SK-N-SH treated with all-trans-retinoic acid at 6 μM for 48 hours (cell line): ENCODE results near the gene CXCR5.

Experiments
- ATAC-seq: fragments of 200-7000 bp; cut with Tn5 transposase; 3 replicates; pipeline ENCODE4 v1.9.1; 2020; ENCODE audit warnings: mild to moderate bottlenecking, moderate library complexity
- ARNTL ChIP-seq: fragments of 450-650 bp; formaldehyde crosslinking; IDR thresholded peaks from 2 replicates; pipeline ENCODE4 v1.5.0; 2020; ENCODE audit warnings: low read depth, mild to moderate bottlenecking, moderate library complexity, borderline replicate concordance
- BACH2 ChIP-seq: fragments of 250-450 bp; sonication (Bioruptor Pico); IDR thresholded peaks from 2 replicates; pipeline ENCODE4 v1.9.0; 2021; ENCODE audit warnings: mild to moderate bottlenecking, borderline replicate concordance
- CSDC2 ChIP-seq: fragments of 250-450 bp; sonication (Bioruptor Pico); IDR thresholded peaks from 2 replicates; pipeline ENCODE4 v1.5.0; 2020; ENCODE audit warnings: mild to moderate bottlenecking, moderate library complexity
- ESRRG ChIP-seq: fragments of 250-450 bp; sonication (Bioruptor Pico); IDR thresholded peaks from 2 replicates; pipeline ENCODE4 v1.6.1; 2021; ENCODE audit warnings: mild to moderate bottlenecking
- GLIS3 ChIP-seq: fragments of 250-450 bp; sonication (Bioruptor Pico); IDR thresholded peaks from 2 replicates; pipeline ENCODE4 v1.5.0; 2020; ENCODE audit warnings: mild to moderate bottlenecking, moderate library complexity
- ISL1 ChIP-seq: fragments of 250-450 bp; sonication (Bioruptor Pico); IDR thresholded peaks from 2 replicates; pipeline ENCODE4 v2.1.2; 2022; ENCODE audit warnings: mild to moderate bottlenecking, moderate library complexity
- OSR1 ChIP-seq: fragments of 250-450 bp; sonication (Bioruptor Pico); IDR thresholded peaks from 2 replicates; pipeline ENCODE4 v1.8.0; 2022; ENCODE audit warnings: moderate library complexity, mild to moderate bottlenecking, inconsistent platforms
- PPARA ChIP-seq: fragments of 250-450 bp; sonication (Bioruptor Pico); IDR thresholded peaks from 2 replicates; pipeline ENCODE4 v1.5.0; 2020; ENCODE audit warnings: mild to moderate bottlenecking, borderline replicate concordance
- RARB ChIP-seq: fragments of 250-450 bp; sonication (Bioruptor Pico); IDR thresholded peaks from 2 replicates; pipeline ENCODE4 v1.8.0; 2021; ENCODE audit warnings: mild to moderate bottlenecking, moderate library complexity
- SNAI2 ChIP-seq: fragments of 250-450 bp; sonication (Bioruptor Pico); IDR thresholded peaks from 2 replicates; pipeline ENCODE4 v1.5.0; 2020; ENCODE audit warnings: mild to moderate bottlenecking, moderate library complexity
- TCF4 ChIP-seq: fragments of 250-450 bp; sonication (Bioruptor Pico); IDR thresholded peaks from 2 replicates; pipeline ENCODE4 v1.8.0; 2021; ENCODE audit warnings: mild to moderate bottlenecking, moderate library complexity, borderline replicate concordance
- TOX ChIP-seq: fragments of 250-450 bp; sonication (Bioruptor Pico); IDR thresholded peaks from 2 replicates; pipeline ENCODE4 v1.8.0; 2021; ENCODE audit warnings: mild to moderate bottlenecking, moderate library complexity, borderline replicate concordance
- ZC3H10 ChIP-seq: fragments of 250-450 bp; sonication (Bioruptor Pico); IDR thresholded peaks from 2 replicates; pipeline ENCODE4 v1.5.1; 2021; ENCODE audit warnings: mild to moderate bottlenecking, moderate library complexity
- ZFP3 ChIP-seq: fragments of 250-450 bp; sonication (Bioruptor Pico); IDR thresholded peaks from 2 replicates; pipeline ENCODE4 v1.5.0; 2020; ENCODE audit warnings: mild to moderate bottlenecking, moderate library complexity
- ZFP30 ChIP-seq: fragments of 450-650 bp; formaldehyde crosslinking; IDR thresholded peaks from 2 replicates; pipeline ENCODE4 v1.5.0; 2022; ENCODE audit warnings: mild to moderate bottlenecking, moderate library complexity
- ZNF565 ChIP-seq: fragments of 450-650 bp; formaldehyde crosslinking; conservative IDR thresholded peaks from 2 replicates; pipeline ENCODE4 v1.5.0; 2020; ENCODE audit warnings: low read depth, mild to moderate bottlenecking, moderate library complexity
- ZNF70 ChIP-seq: fragments of 450-650 bp; formaldehyde crosslinking; IDR thresholded peaks from 2 replicates; pipeline ENCODE4 v1.5.0; 2020; ENCODE audit warnings: mild to moderate bottlenecking, moderate library complexity
- ZNF8 ChIP-seq: fragments of 450-650 bp; formaldehyde crosslinking; IDR thresholded peaks from 2 replicates; pipeline ENCODE4 v1.5.0; 2020; ENCODE audit warnings: mild to moderate bottlenecking, moderate library complexity
- TF ChIP-seq, protein P1 (sequence below): fragments of 250-450 bp; sonication (Bioruptor Pico); IDR thresholded peaks from 2 replicates; pipeline ENCODE4 v1.5.1; 2020; ENCODE audit warnings: low read depth, mild to moderate bottlenecking, moderate library complexity
- TF ChIP-seq, protein P2 (sequence below): fragments of 250-450 bp; sonication (Bioruptor Pico); IDR thresholded peaks from 2 replicates; pipeline ENCODE4 v1.8.0; 2021; ENCODE audit warnings: low read depth, mild to moderate bottlenecking, moderate library complexity, borderline replicate concordance
- TF ChIP-seq, protein P3 (sequence below): fragments of 250-450 bp; sonication (Bioruptor Pico); IDR thresholded peaks from 2 replicates; pipeline ENCODE4 v1.5.1; 2021; ENCODE audit warnings: mild to moderate bottlenecking, moderate library complexity
- TF ChIP-seq, protein P4 (sequence below): fragments of 250-450 bp; sonication (Bioruptor Pico); IDR thresholded peaks from 2 replicates; pipeline ENCODE4 v1.5.0; 2020; ENCODE audit warnings: mild to moderate bottlenecking, moderate library complexity

CXCR5 gene

DNA sequence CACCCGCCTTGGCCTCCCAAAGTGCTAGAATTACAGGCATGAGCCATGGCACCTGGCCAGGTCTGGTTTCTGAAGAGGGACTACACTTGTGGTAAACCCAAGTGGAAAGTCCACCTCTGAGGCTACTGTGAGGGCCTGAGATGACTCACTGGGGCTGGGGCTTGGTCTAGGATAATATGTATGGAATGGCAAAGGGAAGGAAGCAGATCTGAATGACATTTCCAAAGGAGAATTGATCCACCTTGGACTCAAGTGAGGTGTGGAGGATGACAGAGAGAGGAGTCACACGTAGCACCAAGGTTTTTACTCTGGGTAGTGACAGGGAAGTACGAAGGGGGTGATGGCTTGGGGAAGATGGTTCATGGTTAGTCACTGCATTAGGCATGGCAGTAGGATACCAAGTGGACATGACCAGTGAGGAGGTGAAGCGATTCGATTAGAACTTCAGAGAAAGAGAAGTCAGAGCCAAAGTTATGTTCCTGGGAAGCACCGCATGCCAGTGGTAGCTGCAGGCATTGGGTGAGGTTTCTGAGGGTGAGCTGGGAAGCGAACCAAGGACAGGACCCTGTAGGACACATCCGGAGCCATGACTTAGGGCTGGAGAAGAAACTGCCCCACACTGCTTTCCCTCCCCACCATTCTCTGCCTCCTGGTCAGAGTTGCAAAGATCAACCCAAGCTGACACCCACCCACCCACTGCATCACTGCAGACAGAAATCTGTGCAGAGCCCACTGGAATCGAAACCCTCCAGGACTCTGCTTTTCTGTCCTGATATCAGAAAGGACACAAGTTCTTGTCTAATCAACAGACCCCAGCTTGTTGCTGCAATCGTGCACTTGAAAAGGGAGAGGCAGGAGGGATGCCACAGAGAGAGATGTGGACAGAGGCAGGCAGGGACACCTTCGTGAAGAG is 55.1 kb downstream of the CXCR5 start:
- no peak for TF ChIP-seq ISL1 (CRISPR knock-in tag)
- TF ChIP-seq GLIS3 (CRISPR knock-in tag), result no peak
- no peak for TF ChIP-seq ZFP30 (CRISPR knock-in tag)
- no peak for TF ChIP-seq BACH2
- TF ChIP-seq ZNF565, result no peak
- no peak for TF ChIP-seq ZC3H10 (CRISPR knock-in tag)
- TF ChIP-seq TOX (CRISPR knock-in tag), result no peak
- TF ChIP-seq, protein P1, sequence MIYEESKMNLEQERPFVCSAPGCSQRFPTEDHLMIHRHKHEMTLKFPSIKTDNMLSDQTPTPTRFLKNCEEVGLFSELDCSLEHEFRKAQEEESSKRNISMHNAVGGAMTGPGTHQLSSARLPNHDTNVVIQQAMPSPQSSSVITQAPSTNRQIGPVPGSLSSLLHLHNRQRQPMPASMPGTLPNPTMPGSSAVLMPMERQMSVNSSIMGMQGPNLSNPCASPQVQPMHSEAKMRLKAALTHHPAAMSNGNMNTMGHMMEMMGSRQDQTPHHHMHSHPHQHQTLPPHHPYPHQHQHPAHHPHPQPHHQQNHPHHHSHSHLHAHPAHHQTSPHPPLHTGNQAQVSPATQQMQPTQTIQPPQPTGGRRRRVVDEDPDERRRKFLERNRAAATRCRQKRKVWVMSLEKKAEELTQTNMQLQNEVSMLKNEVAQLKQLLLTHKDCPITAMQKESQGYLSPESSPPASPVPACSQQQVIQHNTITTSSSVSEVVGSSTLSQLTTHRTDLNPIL (CRISPR knock-in tag), result no peak
- TF ChIP-seq PPARA (CRISPR knock-in tag), result no peak
- TF ChIP-seq, protein P2, sequence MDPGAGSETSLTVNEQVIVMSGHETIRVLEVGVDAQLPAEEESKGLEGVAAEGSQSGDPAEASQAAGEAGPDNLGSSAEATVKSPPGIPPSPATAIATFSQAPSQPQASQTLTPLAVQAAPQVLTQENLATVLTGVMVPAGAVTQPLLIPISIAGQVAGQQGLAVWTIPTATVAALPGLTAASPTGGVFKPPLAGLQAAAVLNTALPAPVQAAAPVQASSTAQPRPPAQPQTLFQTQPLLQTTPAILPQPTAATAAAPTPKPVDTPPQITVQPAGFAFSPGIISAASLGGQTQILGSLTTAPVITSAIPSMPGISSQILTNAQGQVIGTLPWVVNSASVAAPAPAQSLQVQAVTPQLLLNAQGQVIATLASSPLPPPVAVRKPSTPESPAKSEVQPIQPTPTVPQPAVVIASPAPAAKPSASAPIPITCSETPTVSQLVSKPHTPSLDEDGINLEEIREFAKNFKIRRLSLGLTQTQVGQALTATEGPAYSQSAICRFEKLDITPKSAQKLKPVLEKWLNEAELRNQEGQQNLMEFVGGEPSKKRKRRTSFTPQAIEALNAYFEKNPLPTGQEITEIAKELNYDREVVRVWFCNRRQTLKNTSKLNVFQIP (CRISPR knock-in tag), result no peak
- no peak for TF ChIP-seq TCF4 (CRISPR knock-in tag)
- TF ChIP-seq, protein P3, sequence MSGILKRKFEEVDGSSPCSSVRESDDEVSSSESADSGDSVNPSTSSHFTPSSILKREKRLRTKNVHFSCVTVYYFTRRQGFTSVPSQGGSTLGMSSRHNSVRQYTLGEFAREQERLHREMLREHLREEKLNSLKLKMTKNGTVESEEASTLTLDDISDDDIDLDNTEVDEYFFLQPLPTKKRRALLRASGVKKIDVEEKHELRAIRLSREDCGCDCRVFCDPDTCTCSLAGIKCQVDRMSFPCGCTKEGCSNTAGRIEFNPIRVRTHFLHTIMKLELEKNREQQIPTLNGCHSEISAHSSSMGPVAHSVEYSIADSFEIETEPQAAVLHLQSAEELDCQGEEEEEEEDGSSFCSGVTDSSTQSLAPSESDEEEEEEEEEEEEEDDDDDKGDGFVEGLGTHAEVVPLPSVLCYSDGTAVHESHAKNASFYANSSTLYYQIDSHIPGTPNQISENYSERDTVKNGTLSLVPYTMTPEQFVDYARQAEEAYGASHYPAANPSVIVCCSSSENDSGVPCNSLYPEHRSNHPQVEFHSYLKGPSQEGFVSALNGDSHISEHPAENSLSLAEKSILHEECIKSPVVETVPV, result no peak
- TF ChIP-seq, protein P4, sequence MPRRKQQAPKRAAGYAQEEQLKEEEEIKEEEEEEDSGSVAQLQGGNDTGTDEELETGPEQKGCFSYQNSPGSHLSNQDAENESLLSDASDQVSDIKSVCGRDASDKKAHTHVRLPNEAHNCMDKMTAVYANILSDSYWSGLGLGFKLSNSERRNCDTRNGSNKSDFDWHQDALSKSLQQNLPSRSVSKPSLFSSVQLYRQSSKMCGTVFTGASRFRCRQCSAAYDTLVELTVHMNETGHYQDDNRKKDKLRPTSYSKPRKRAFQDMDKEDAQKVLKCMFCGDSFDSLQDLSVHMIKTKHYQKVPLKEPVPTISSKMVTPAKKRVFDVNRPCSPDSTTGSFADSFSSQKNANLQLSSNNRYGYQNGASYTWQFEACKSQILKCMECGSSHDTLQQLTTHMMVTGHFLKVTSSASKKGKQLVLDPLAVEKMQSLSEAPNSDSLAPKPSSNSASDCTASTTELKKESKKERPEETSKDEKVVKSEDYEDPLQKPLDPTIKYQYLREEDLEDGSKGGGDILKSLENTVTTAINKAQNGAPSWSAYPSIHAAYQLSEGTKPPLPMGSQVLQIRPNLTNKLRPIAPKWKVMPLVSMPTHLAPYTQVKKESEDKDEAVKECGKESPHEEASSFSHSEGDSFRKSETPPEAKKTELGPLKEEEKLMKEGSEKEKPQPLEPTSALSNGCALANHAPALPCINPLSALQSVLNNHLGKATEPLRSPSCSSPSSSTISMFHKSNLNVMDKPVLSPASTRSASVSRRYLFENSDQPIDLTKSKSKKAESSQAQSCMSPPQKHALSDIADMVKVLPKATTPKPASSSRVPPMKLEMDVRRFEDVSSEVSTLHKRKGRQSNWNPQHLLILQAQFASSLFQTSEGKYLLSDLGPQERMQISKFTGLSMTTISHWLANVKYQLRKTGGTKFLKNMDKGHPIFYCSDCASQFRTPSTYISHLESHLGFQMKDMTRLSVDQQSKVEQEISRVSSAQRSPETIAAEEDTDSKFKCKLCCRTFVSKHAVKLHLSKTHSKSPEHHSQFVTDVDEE, result no peak
- TF ChIP-seq ZNF8 (CRISPR knock-in tag), result no peak
- TF ChIP-seq CSDC2 (CRISPR knock-in tag), result no peak
- TF ChIP-seq OSR1 (CRISPR knock-in tag), result no peak
- no peak for TF ChIP-seq ZNF70 (CRISPR knock-in tag)
- no peak for TF ChIP-seq ARNTL (CRISPR knock-in tag)
- TF ChIP-seq RARB, result no peak
- ATAC-seq, result peak; percentile 80

DNA sequence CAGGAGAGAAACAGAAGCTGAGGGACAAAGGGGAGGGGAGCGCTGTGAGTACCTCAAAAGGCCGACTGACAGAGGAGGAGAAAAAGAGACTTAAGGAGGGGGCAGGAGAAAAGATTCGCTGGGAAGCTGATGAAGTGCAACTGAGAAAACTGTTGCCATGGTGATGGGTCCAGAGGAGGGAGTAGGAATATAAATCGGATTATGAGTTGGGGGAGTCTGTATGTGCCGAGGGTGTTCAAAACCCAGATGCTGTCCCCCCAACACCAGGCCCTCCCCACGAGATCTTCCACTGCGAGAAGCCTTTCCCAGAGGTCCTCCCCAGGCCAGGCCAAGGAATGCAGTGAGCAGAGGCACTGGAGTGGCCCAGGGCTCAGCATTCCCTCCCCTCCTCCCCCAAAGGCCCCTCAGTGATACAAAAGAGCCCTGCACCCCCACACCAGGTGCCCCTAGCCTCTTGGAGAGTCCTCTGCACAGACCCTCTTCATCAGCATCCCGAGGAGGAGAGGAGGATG is 55.8 kb downstream of the CXCR5 start:
- no peak for TF ChIP-seq ZC3H10 (CRISPR knock-in tag)
- no peak for TF ChIP-seq ESRRG (CRISPR knock-in tag)
- no peak for TF ChIP-seq CSDC2 (CRISPR knock-in tag)
- no peak for TF ChIP-seq TCF4 (CRISPR knock-in tag)
- no peak for TF ChIP-seq ZNF565
- no peak for TF ChIP-seq ZFP3 (CRISPR knock-in tag)
- TF ChIP-seq TOX (CRISPR knock-in tag), result no peak
- no peak for TF ChIP-seq GLIS3 (CRISPR knock-in tag)
- no peak for TF ChIP-seq RARB
- no peak for TF ChIP-seq OSR1 (CRISPR knock-in tag)
- TF ChIP-seq BACH2, result no peak
- TF ChIP-seq, protein P1 (CRISPR knock-in tag), result no peak
- no peak for TF ChIP-seq ZNF70 (CRISPR knock-in tag)
- no peak for TF ChIP-seq ARNTL (CRISPR knock-in tag)
- no peak for TF ChIP-seq ZFP30 (CRISPR knock-in tag)
- TF ChIP-seq SNAI2 (CRISPR knock-in tag), result no peak
- no peak; the same call in 2 of the 3 replicates for ATAC-seq
